AG04450 (cell line): ENCODE measurements around the gene SH3GL2. TPM values are rescaled to one million over a fixed set of nuclear protein-coding genes. Genes with fewer than 3 reads are reported as not detected.

Experiments used
- CTCF ChIA-PET: fragments of 300-600, 350-600 bp; formaldehyde crosslinking; extraction: SDS; loops from one replicate; lab custom pipeline; 2022; ENCODE audit warnings: antibody characterized with exemption, inconsistent platforms; lab: Charles Lee
- POLR2A ChIA-PET: fragments of 350-600 bp; formaldehyde crosslinking; extraction: SDS; loops from one replicate; lab custom pipeline; 2021; ENCODE audit warnings: antibody characterized with exemption, inconsistent platforms; lab: Yijun Ruan, JAX
- DNase-seq: peaks from one replicate; pipeline ENCODE4 v3.0.0-alpha.2; 2011; ENCODE audit warnings: low read depth, low spot score
- H3K27ac ChIP-seq: one replicate; pipeline ENCODE4 v1.5.1; 2012; ENCODE audit warnings: low read depth, low read length, control low read depth
- H3K27me3 ChIP-seq: one replicate; pipeline ENCODE4 v1.6.0; 2012; ENCODE audit warnings: low read length; ENCODE audit not compliant: control insufficient read depth, insufficient read depth
- H3K4me3 ChIP-seq: 2 replicates; pipeline ENCODE4 v1.5.1; 2011; ENCODE audit warnings: mild to moderate bottlenecking, low read depth, low read length, control low read depth
- H3K9me3 ChIP-seq: 2 replicates; pipeline ENCODE4 v1.5.1; 2012; ENCODE audit warnings: low read length; ENCODE audit not compliant: control insufficient read depth, insufficient read depth
- CTCF ChIP-seq: IDR thresholded peaks from 2 replicates; pipeline ENCODE4 v1.5.1; 2011; ENCODE audit warnings: low read depth, low read length, control low read depth, inconsistent platforms
- polyA plus RNA-seq: library from polyadenylated mRNA; depleted of rRNA; stranded (reverse); fragments of >200 nt; gene quantifications from 2 replicates; pipeline ENCODE4 v1.2.3, GENCODE V29; 2011

Gene SH3GL2
- polyA plus RNA-seq, 1 experiment = 0.04 TPM

- no peak for DNase-seq
- Histone ChIP-seq H3K27ac (no peak overlapping the region), H3K9me3 (no peaks in the 10 kb centered on the region), H3K27me3 (no peaks in the 10 kb centered on the region), H3K4me3 (no peak overlapping the region)
- POLR2A ChIA-PET = no interaction called here
- CTCF ChIA-PET = interaction anchor here (1.2 to 5.5 kb wide), 5 partner anchors 11 to 414 kb away, joined by 4 to 81 read pairs (median 10); no protein-coding TSS in a partner anchor
- TF ChIP-seq CTCF = no peak
These were observed 221.6 kb downstream of the SH3GL2 start for GRCh38 chr9:17800418-17800817.

GRCh38 chr9:17802249-17802857 is 223.5 kb downstream of the SH3GL2 start:
- TF ChIP-seq CTCF = peak; percentile 71
- H3K27me3 ChIP-seq = no peaks in the 10 kb centered on the region
- DNase-seq = no peak
- ChIA-PET POLR2A (no interaction called here), CTCF (interaction anchor here (0.5 to 5.5 kb wide), 12 partner anchors 8 to 1641 kb away, joined by 3 to 81 read pairs (median 4); no protein-coding TSS in a partner anchor)
- H3K4me3 ChIP-seq = no peak overlapping the region
- H3K9me3 ChIP-seq = no peaks in the 10 kb centered on the region
- H3K27ac ChIP-seq = no peak overlapping the region

GRCh38 chr9:17807613-17808282 is 228.9 kb downstream of the SH3GL2 start:
- Histone ChIP-seq H3K9me3 (no peaks in the 10 kb centered on the region), H3K27me3 (peaks cover 3% of the 10 kb centered on the region), H3K27ac (no peak overlapping the region), H3K4me3 (no peak overlapping the region)
- no peak for DNase-seq
- POLR2A ChIA-PET = no interaction called here
- CTCF ChIA-PET = interaction anchor here (1.4 kb wide), 2 partner anchors 276 to 406 kb away, joined by 4 to 11 read pairs; no protein-coding TSS in a partner anchor
- TF ChIP-seq CTCF = no peak

- POLR2A ChIA-PET = no interaction called here
- no peak for DNase-seq
- no peak overlapping the region for H3K27ac ChIP-seq
- CTCF ChIA-PET = interaction anchor here (0.6 to 6.6 kb wide), 65 partner anchors 8 to 1654 kb away, joined by 3 to 183 read pairs (median 4); partner anchors contain the start of genes RRAGA and SAXO1
- H3K9me3 ChIP-seq = no peaks in the 10 kb centered on the region
- TF ChIP-seq CTCF = no peak
- no peak overlapping the region for H3K4me3 ChIP-seq
- H3K27me3 ChIP-seq = peaks cover 3% of the 10 kb centered on the region
These were observed 231.5 kb downstream of the SH3GL2 start for GRCh38 chr9:17810317-17810716.
